Suprapubic skin (tissue), 3 donors: ENCODE measurements around the gene OTOF.

ENCODE experiments used
- POLR2A ChIP-seq, 2 donors: fragments of 450-650 bp; IDR thresholded peaks; one replicate each; pipeline ENCODE4 v1.6.1; 2017; ENCODE audit warnings: antibody characterized with exemption in 2 of 2, mild to moderate bottlenecking in 2 of 2, moderate library complexity in 2 of 2
- TF ChIP-seq, protein P1 (sequence below), 2 donors: fragments of 200-600 bp in 1 of 2; fragments of 450-650 bp in 1 of 2; sonication (generic) in 1 of 2; IDR thresholded peaks; one replicate each; pipeline ENCODE4 v1.5.1; 2016 to 2019; ENCODE audit warnings: antibody characterized with exemption in 2 of 2, mild to moderate bottlenecking in 1 of 2, moderate library complexity in 1 of 2

DNA sequence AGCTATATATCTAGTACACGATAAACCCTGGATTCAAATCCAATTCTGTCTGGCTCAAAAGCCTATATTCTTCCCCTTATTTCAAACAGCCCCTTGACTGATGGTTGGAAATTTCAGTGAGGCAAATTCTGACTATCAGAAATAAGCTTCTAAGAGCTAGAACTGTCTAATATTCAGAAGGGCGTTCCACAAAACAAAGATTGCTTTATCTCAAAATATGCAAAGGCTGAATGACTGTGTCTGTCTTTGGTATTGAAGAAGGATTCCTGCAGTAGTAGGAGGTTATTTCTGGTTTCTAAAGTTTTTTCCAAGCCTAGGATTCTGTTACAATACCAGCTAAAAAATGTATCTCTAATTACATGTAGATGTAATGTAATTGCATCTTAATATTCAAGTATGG, 45.1 kb downstream of the OTOF start:
- TF ChIP-seq, protein P1, sequence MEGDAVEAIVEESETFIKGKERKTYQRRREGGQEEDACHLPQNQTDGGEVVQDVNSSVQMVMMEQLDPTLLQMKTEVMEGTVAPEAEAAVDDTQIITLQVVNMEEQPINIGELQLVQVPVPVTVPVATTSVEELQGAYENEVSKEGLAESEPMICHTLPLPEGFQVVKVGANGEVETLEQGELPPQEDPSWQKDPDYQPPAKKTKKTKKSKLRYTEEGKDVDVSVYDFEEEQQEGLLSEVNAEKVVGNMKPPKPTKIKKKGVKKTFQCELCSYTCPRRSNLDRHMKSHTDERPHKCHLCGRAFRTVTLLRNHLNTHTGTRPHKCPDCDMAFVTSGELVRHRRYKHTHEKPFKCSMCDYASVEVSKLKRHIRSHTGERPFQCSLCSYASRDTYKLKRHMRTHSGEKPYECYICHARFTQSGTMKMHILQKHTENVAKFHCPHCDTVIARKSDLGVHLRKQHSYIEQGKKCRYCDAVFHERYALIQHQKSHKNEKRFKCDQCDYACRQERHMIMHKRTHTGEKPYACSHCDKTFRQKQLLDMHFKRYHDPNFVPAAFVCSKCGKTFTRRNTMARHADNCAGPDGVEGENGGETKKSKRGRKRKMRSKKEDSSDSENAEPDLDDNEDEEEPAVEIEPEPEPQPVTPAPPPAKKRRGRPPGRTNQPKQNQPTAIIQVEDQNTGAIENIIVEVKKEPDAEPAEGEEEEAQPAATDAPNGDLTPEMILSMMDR (IDR thresholded peaks at IDR 0.05): no peak
- no peak for TF ChIP-seq POLR2A (IDR thresholded peaks at IDR 0.05)
